Nephron progenitor cell (in vitro differentiated cells): ENCODE results near the gene PCSK9.
A peak's percentile ranks its signal among the peaks of the same experiment; 100 is the strongest.

ENCODE experiments used
- DNase-seq: peaks from one replicate; pipeline ENCODE4 v3.0.0; 2021
- H3K27ac Mint-ChIP-seq: 2 replicates; pipeline ENCODE4 v1.8.0; 2021; ENCODE audit warnings: mild to moderate bottlenecking, moderate library complexity, mixed read lengths
- H3K27me3 Mint-ChIP-seq: 2 replicates; pipeline ENCODE4 v1.8.0; 2021; ENCODE audit warnings: mild to moderate bottlenecking, low read depth, mixed read lengths; ENCODE audit not compliant: poor library complexity
- H3K36me3 Mint-ChIP-seq: 2 replicates; pipeline ENCODE4 v1.8.0; 2021; ENCODE audit warnings: low read depth, mixed read lengths
- H3K4me1 Mint-ChIP-seq: 2 replicates; pipeline ENCODE4 v1.8.0; 2021; ENCODE audit warnings: mixed read lengths
- H3K4me3 Mint-ChIP-seq: 2 replicates; pipeline ENCODE4 v1.8.0; 2021; ENCODE audit warnings: mild to moderate bottlenecking, moderate library complexity, mixed read lengths
- H3K9me3 Mint-ChIP-seq: 2 replicates; pipeline ENCODE4 v1.8.0; 2021; ENCODE audit warnings: mild to moderate bottlenecking, moderate library complexity, mixed read lengths
- CTCF ChIP-seq: fragments of 200-600 bp; sonication (generic); IDR thresholded peaks from 2 replicates; pipeline ENCODE4 v1.5.0; 2021; ENCODE audit warnings: antibody characterized with exemption

The PCSK9 gene

GRCh38 chr1:55052221-55053142 lies 13.1 kb downstream of the PCSK9 start:
- Mint-ChIP-seq H3K27ac (peak overlapping the region; percentile 4), H3K9me3 (no peaks in the 10 kb centered on the region), H3K4me3 (no peak overlapping the region), H3K36me3 (peaks cover 5% of the 10 kb centered on the region), H3K4me1 (peaks cover 23% of the 10 kb centered on the region), H3K27me3 (no peaks in the 10 kb centered on the region)
- no peak for TF ChIP-seq CTCF
- DNase-seq: no peak

GRCh38 chr1:55053265-55053954 lies 14.1 kb downstream of the PCSK9 start:
- Mint-ChIP-seq H3K27ac (no peak overlapping the region), H3K4me1 (peaks cover 18% of the 10 kb centered on the region), H3K36me3 (peaks cover 5% of the 10 kb centered on the region), H3K9me3 (no peaks in the 10 kb centered on the region), H3K27me3 (no peaks in the 10 kb centered on the region), H3K4me3 (no peak overlapping the region)
- DNase-seq: no peak
- no peak for TF ChIP-seq CTCF

GRCh38 chr1:55054396-55054795 lies 15.0 kb downstream of the PCSK9 start:
- no peaks in the 10 kb centered on the region for H3K27me3 Mint-ChIP-seq
- H3K9me3 Mint-ChIP-seq: no peaks in the 10 kb centered on the region
- TF ChIP-seq CTCF: no peak
- H3K4me1 Mint-ChIP-seq: peaks cover 13% of the 10 kb centered on the region
- H3K36me3 Mint-ChIP-seq: peaks cover 5% of the 10 kb centered on the region
- no peak overlapping the region for H3K4me3 Mint-ChIP-seq
- no peak overlapping the region for H3K27ac Mint-ChIP-seq
- no peak for DNase-seq

GRCh38 chr1:55055084-55055882 lies 15.9 kb downstream of the PCSK9 start:
- H3K27me3 Mint-ChIP-seq: no peaks in the 10 kb centered on the region
- no peak overlapping the region for H3K4me3 Mint-ChIP-seq
- H3K4me1 Mint-ChIP-seq: peaks cover 13% of the 10 kb centered on the region
- peaks cover 5% of the 10 kb centered on the region for H3K36me3 Mint-ChIP-seq
- TF ChIP-seq CTCF: no peak
- no peak overlapping the region for H3K27ac Mint-ChIP-seq
- no peak for DNase-seq
- H3K9me3 Mint-ChIP-seq: no peaks in the 10 kb centered on the region

GRCh38 chr1:55055951-55056631 lies 16.7 kb downstream of the PCSK9 start:
- no peak overlapping the region for H3K4me3 Mint-ChIP-seq
- H3K4me1 Mint-ChIP-seq: peaks cover 9% of the 10 kb centered on the region
- DNase-seq: no peak
- no peaks in the 10 kb centered on the region for H3K9me3 Mint-ChIP-seq
- peaks cover 5% of the 10 kb centered on the region for H3K36me3 Mint-ChIP-seq
- H3K27me3 Mint-ChIP-seq: no peaks in the 10 kb centered on the region
- no peak for TF ChIP-seq CTCF
- no peak overlapping the region for H3K27ac Mint-ChIP-seq
